MM.1S (cell line): ENCODE results near the gene CREB5.

Experiments used
- DNase-seq: peaks from one replicate; pipeline ENCODE4 v3.0.0-alpha.2; 2015
- H2AFZ ChIP-seq: fragments of 300-600 bp; sonication (generic); 2 replicates; pipeline ENCODE4 v1.6.0; 2016; ENCODE audit warnings: antibody characterized with exemption, low read length
- H3F3A ChIP-seq: fragments of 300-600 bp; sonication (generic); 2 replicates; pipeline ENCODE4 v1.6.1; 2016; ENCODE audit warnings: mild to moderate bottlenecking, antibody characterized with exemption, low read length, moderate library complexity, mixed read lengths; ENCODE audit not compliant: insufficient read depth
- H3K27ac ChIP-seq: fragments of 300-600 bp; sonication (generic); 2 replicates; pipeline ENCODE4 v1.5.1; 2016; ENCODE audit warnings: mild to moderate bottlenecking, low read length
- H3K27me3 ChIP-seq: fragments of 300-600 bp; sonication (generic); replicated peaks from 2 replicates; pipeline ENCODE4 v1.6.0; 2016; ENCODE audit warnings: low read length; ENCODE audit not compliant: insufficient read depth
- H3K36me3 ChIP-seq: fragments of 300-600 bp; sonication (generic); replicated peaks from 2 replicates; pipeline ENCODE4 v1.6.1; 2016; ENCODE audit warnings: mild to moderate bottlenecking, low read length, mixed read lengths; ENCODE audit not compliant: insufficient read depth
- H3K4me1 ChIP-seq: fragments of 300-600 bp; sonication (generic); 2 replicates; pipeline ENCODE4 v1.6.1; 2016; ENCODE audit warnings: low read length, mixed read lengths
- H3K4me2 ChIP-seq: fragments of 300-600 bp; sonication (generic); 2 replicates; pipeline ENCODE4 v1.6.0; 2016; ENCODE audit warnings: low read depth, low read length
- H3K4me3 ChIP-seq: fragments of 300-600 bp; sonication (generic); 2 replicates; pipeline ENCODE4 v1.5.1; 2016; ENCODE audit warnings: low read length, mixed read lengths
- H3K79me2 ChIP-seq: fragments of 300-600 bp; sonication (generic); 2 replicates; pipeline ENCODE4 v1.6.1; 2016; ENCODE audit warnings: mixed run types, low read length, mixed read lengths
- H3K9ac ChIP-seq: fragments of 300-600 bp; sonication (generic); 2 replicates; pipeline ENCODE4 v1.6.1; 2016; ENCODE audit warnings: low read length, mixed read lengths
- H3K9me2 ChIP-seq: fragments of 300-600 bp; sonication (generic); replicated peaks from 2 replicates; pipeline ENCODE4 v1.6.1; 2016; ENCODE audit warnings: mild to moderate bottlenecking, low read length, mixed read lengths; ENCODE audit not compliant: insufficient read depth
- H3K9me3 ChIP-seq: fragments of 300-600 bp; sonication (generic); replicated peaks from 2 replicates; pipeline ENCODE4 v1.6.1; 2016; ENCODE audit warnings: mild to moderate bottlenecking, low read length, mixed read lengths; ENCODE audit not compliant: insufficient read depth
- H4K20me1 ChIP-seq: fragments of 300-600 bp; sonication (generic); 2 replicates; pipeline ENCODE4 v1.6.1; 2016; ENCODE audit warnings: mild to moderate bottlenecking, low read length, moderate library complexity, mixed read lengths; ENCODE audit not compliant: insufficient read depth
- CTCF ChIP-seq: fragments of 300-600 bp; sonication (generic); IDR thresholded peaks from 2 replicates; pipeline ENCODE4 v1.5.1; 2016; ENCODE audit warnings: antibody characterized with exemption, low read length, mixed read lengths
- EZH2 ChIP-seq: fragments of 300-600 bp; sonication (generic); optimal IDR thresholded peaks from 2 replicates; pipeline ENCODE3; 2017; ENCODE audit warnings: low read depth, mild to moderate bottlenecking, antibody characterized with exemption, low read length, mixed read lengths
- EZH2phosphoT487 ChIP-seq: fragments of 300-600 bp; sonication (generic); IDR thresholded peaks from 2 replicates; pipeline ENCODE4 v1.6.1; 2018; ENCODE audit warnings: antibody characterized with exemption, low read length

The CREB5 gene

DNA sequence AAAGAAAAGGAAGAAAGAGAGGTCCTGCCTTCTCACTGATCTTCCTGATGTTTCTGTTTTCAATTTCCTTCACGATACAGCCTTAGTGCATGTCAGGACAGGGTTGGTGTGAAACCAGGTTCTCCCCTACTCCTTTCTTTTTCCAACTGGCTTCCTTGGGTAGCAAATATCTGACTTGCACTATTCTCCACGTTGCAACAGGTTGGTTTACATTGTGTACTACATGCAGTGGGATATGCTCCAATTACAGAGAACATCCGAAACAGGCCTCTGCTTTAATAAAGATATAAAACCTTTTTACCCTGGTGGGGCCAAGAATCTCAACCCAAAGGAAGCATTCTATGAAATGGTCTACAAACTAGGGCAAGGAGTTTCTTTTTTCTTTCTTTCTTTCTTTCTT lies 16.9 kb upstream of the CREB5 start:
- no peaks in the 10 kb centered on the region for H3K27me3 ChIP-seq
- TF ChIP-seq CTCF (no peak), EZH2 (no peak), EZH2phosphoT487 (no peak)
- H3K4me2 ChIP-seq = no peak overlapping the region

DNA sequence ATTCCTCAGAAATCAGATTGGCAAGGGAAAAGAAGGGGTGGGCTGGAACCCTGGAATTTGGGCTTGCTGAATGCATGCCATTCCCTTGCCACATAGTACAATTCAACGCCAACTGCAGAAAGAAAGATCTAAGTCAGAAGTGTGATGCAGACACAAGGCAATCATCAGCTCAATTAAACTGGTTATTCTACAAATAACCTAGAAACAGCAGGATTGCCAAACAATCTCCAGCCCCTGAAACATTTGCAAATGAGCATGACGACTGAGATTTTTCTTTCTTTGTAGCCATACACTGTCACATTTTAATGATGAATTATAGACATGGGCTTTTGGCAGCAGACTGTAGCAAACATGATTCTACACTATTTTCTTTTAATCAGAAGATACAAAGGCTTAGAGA lies 16.5 kb upstream of the CREB5 start:
- Histone ChIP-seq H3K27me3 (no peaks in the 10 kb centered on the region), H4K20me1 (no peaks in the 10 kb centered on the region), H3K9me2 (no peaks in the 10 kb centered on the region), H3K4me2 (no peak overlapping the region), H3F3A (no peaks in the 10 kb centered on the region), H3K27ac (no peak overlapping the region), H3K79me2 (no peaks in the 10 kb centered on the region), H3K4me1 (no peaks in the 10 kb centered on the region), H3K9ac (no peak overlapping the region), H2AFZ (no peak overlapping the region), H3K36me3 (no peaks in the 10 kb centered on the region), H3K4me3 (no peak overlapping the region), H3K9me3 (no peaks in the 10 kb centered on the region)
- no peak for DNase-seq
- no peak for TF ChIP-seq EZH2
- TF ChIP-seq CTCF = no peak
- TF ChIP-seq EZH2phosphoT487 = no peak

More for the DNA sequence above, 16.9 kb upstream of the CREB5 start:
- no peak overlapping the region for H3K27ac ChIP-seq
- no peak overlapping the region for H2AFZ ChIP-seq
- DNase-seq = no peak
- no peaks in the 10 kb centered on the region for H3F3A ChIP-seq
- H4K20me1 ChIP-seq = no peaks in the 10 kb centered on the region
- H3K79me2 ChIP-seq = no peaks in the 10 kb centered on the region
- H3K4me3 ChIP-seq = no peak overlapping the region
- no peaks in the 10 kb centered on the region for H3K4me1 ChIP-seq
- H3K9me3 ChIP-seq = no peaks in the 10 kb centered on the region
- H3K9me2 ChIP-seq = no peaks in the 10 kb centered on the region
- no peaks in the 10 kb centered on the region for H3K36me3 ChIP-seq
- no peak overlapping the region for H3K9ac ChIP-seq

DNA sequence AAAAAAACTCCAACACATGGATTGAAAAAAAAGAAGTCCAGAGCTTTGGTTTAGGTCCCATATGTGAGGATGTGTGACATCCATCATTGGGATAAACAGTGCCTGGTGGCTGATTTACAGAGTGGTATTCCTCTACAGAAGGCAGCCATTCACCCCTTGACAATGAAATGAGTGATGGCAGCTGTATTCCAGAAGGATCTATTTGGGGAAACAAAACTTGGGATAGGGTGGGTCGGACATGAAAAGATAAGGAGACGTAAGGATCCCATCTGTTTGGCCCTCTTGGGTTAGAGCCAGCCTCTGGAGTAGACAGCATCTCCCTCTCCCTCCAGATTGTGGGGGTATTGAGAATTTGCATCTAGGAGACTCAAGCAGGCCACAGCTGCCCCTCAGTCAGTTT lies 15.2 kb upstream of the CREB5 start:
- H3K27ac ChIP-seq = no peak overlapping the region
- H3K36me3 ChIP-seq = no peaks in the 10 kb centered on the region
- H2AFZ ChIP-seq = no peak overlapping the region
- H3F3A ChIP-seq = no peaks in the 10 kb centered on the region
- H3K9me2 ChIP-seq = no peaks in the 10 kb centered on the region
- no peaks in the 10 kb centered on the region for H3K79me2 ChIP-seq
- H3K27me3 ChIP-seq = no peaks in the 10 kb centered on the region
- H3K4me3 ChIP-seq = no peak overlapping the region
- no peak for DNase-seq
- H3K9me3 ChIP-seq = no peaks in the 10 kb centered on the region
- TF ChIP-seq EZH2 = no peak
- no peak for TF ChIP-seq CTCF
- no peak for TF ChIP-seq EZH2phosphoT487
- no peak overlapping the region for H3K9ac ChIP-seq
- no peaks in the 10 kb centered on the region for H4K20me1 ChIP-seq
- H3K4me1 ChIP-seq = no peaks in the 10 kb centered on the region
- H3K4me2 ChIP-seq = no peak overlapping the region
